H1 (cell line): Measurements from ENCODE around the gene TSPAN4. TPM values are rescaled to one million over a fixed set of nuclear protein-coding genes. Genes with fewer than 3 reads are reported as not detected.

ENCODE experiments used
- CTCF ChIA-PET: fragments of 300-600 bp; sonication (Branson Sonifier 250); formaldehyde crosslinking; loops from one replicate; lab custom pipeline; 2021; ENCODE audit not compliant: partially characterized antibody; lab: Charles Lee
- POLR2A ChIA-PET: fragments of 300-600 bp; sonication (Branson Sonifier 250); formaldehyde crosslinking; loops from one replicate; lab custom pipeline; 2021; ENCODE audit warnings: inconsistent platforms; ENCODE audit not compliant: partially characterized antibody; lab: Charles Lee
- DNase-seq, 2 experiments: peaks; one replicate each; pipeline versions ENCODE4 v3.0.0 to v3.0.0-alpha.2; 2010 to 2022; ENCODE audit warnings: low spot score in 2 of 2, low read depth in 1 of 2, mixed read lengths in 1 of 2
- FAIRE-seq: peaks from 2 replicates; lab custom pipeline; 2011; peaks lifted over from hg19 to GRCh38; lab: Jason Lieb, UNC
- H2AFZ ChIP-seq: 2 replicates; pipeline ENCODE4 v1.8.1; 2012; ENCODE audit warnings: low read length, inconsistent platforms
- H2AK5ac ChIP-seq: 2 replicates; pipeline ENCODE4 v1.6.1; 2013; ENCODE audit warnings: low read depth, low read length
- H2BK120ac ChIP-seq: replicated peaks from 2 replicates; pipeline ENCODE3; 2013; ENCODE audit warnings: low read depth, low read length, inconsistent platforms
- H2BK12ac ChIP-seq: 2 replicates; pipeline ENCODE4 v1.6.1; 2013; ENCODE audit warnings: low read depth, low read length
- H2BK15ac ChIP-seq: 2 replicates; pipeline ENCODE4 v1.6.1; 2013; ENCODE audit warnings: low read length
- H2BK20ac ChIP-seq: 2 replicates; pipeline ENCODE4 v1.6.1; 2013; ENCODE audit warnings: low read length
- H2BK5ac ChIP-seq: 2 replicates; pipeline ENCODE4 v1.6.1; 2013; ENCODE audit warnings: low read depth, low read length
- H3K14ac ChIP-seq: 2 replicates; pipeline ENCODE4 v1.6.1; 2013; ENCODE audit warnings: inconsistent platforms; ENCODE audit not compliant: insufficient read length
- H3K18ac ChIP-seq: 2 replicates; pipeline ENCODE4 v1.6.1; 2013; ENCODE audit warnings: low read length; ENCODE audit errors: extremely low read depth
- H3K23ac ChIP-seq: 2 replicates; pipeline ENCODE4 v1.6.1; 2013; ENCODE audit warnings: inconsistent platforms; ENCODE audit not compliant: insufficient read length
- H3K23me2 ChIP-seq: 2 replicates; pipeline ENCODE4 v1.6.1; 2013; ENCODE audit warnings: low read depth, low read length
- H3K27ac ChIP-seq: 2 replicates; pipeline ENCODE4 v1.6.1; 2011; ENCODE audit warnings: low read depth, low read length, inconsistent platforms
- H3K27me3 ChIP-seq, 4 experiments: replicated peaks in 1 of 4; 1 replicate in 1 of 4; 2 replicates in 3 of 4; pipeline versions ENCODE4 v1.6.1 to v1.8.1; 2011 to 2013; ENCODE audit warnings: low read length in 3 of 4, mild to moderate bottlenecking in 3 of 4, inconsistent platforms in 2 of 4, mixed read lengths in 2 of 4, moderate library complexity in 1 of 4; ENCODE audit not compliant: control insufficient read depth in 3 of 4, insufficient read depth in 3 of 4; ENCODE audit errors: extremely low read depth in 1 of 4
- H3K36me3 ChIP-seq, 4 experiments: 2 replicates each; pipeline versions ENCODE4 v1.6.1 to v1.8.1; 2011 to 2013; ENCODE audit warnings: mild to moderate bottlenecking in 4 of 4, low read length in 3 of 4, moderate library complexity in 2 of 4, control low read depth in 1 of 4, inconsistent platforms in 1 of 4; ENCODE audit not compliant: insufficient read depth in 4 of 4, control insufficient read depth in 2 of 4
- H3K4ac ChIP-seq: replicated peaks from 2 replicates; pipeline ENCODE3; 2013; ENCODE audit warnings: low read length, low read depth, mixed read lengths, inconsistent platforms; ENCODE audit not compliant: insufficient read length
- H3K4me1 ChIP-seq, 4 experiments: replicated peaks in 1 of 4; 1 replicate in 1 of 4; 2 replicates in 3 of 4; pipeline versions ENCODE4 v1.6.1 to v1.8.1; 2011 to 2013; ENCODE audit warnings: low read length in 3 of 4, inconsistent platforms in 2 of 4, mixed read lengths in 1 of 4; ENCODE audit not compliant: insufficient read depth in 4 of 4, control insufficient read depth in 3 of 4
- H3K4me2 ChIP-seq, 2 experiments: 2 replicates each; pipeline versions ENCODE4 v1.6.1 to v1.8.1; 2011 to 2013; ENCODE audit warnings: low read depth in 2 of 2, low read length in 2 of 2, control low read depth in 1 of 2, inconsistent platforms in 1 of 2, mild to moderate bottlenecking in 1 of 2; ENCODE audit not compliant: insufficient read depth in 1 of 2
- H3K4me3 ChIP-seq, 4 experiments: fragments of 200-600, 300-600 bp in 1 of 4; sonication (generic), shearing (Covaris generic), sonication (Bioruptor Twin) in 1 of 4; 2 replicates each; pipeline versions ENCODE4 v1.5.1 to v1.8.1; 2011 to 2016; ENCODE audit warnings: low read length in 4 of 4, low read depth in 3 of 4, control low read depth in 2 of 4, inconsistent platforms in 2 of 4, mild to moderate bottlenecking in 2 of 4, mixed read lengths in 1 of 4, moderate library complexity in 1 of 4; ENCODE audit not compliant: insufficient read depth in 2 of 4; ENCODE audit errors: extremely low read depth in 1 of 4
- H3K56ac ChIP-seq: replicated peaks from 2 replicates; pipeline ENCODE3; 2013; ENCODE audit warnings: low read depth, mild to moderate bottlenecking, mixed read lengths, low read length, inconsistent platforms; ENCODE audit not compliant: insufficient read length
- H3K79me1 ChIP-seq: 2 replicates; pipeline ENCODE4 v1.6.1; 2013; ENCODE audit warnings: low read depth, low read length, control low read depth
- H3K79me2 ChIP-seq, 2 experiments: 2 replicates each; pipeline versions ENCODE4 v1.6.1 to v1.8.1; 2012 to 2013; ENCODE audit warnings: low read length in 2 of 2, mild to moderate bottlenecking in 2 of 2, inconsistent platforms in 1 of 2; ENCODE audit not compliant: insufficient read depth in 2 of 2, control insufficient read depth in 1 of 2
- H3K9ac ChIP-seq, 4 experiments: replicated peaks in 1 of 4; 1 replicate in 1 of 4; 2 replicates in 3 of 4; pipeline versions ENCODE4 v1.6.1 to v1.8.1; 2011 to 2013; ENCODE audit warnings: low read depth in 3 of 4, low read length in 3 of 4, control low read depth in 2 of 4, mild to moderate bottlenecking in 2 of 4, moderate library complexity in 2 of 4, inconsistent platforms in 1 of 4; ENCODE audit errors: extremely low read depth in 1 of 4
- H3K9me3 ChIP-seq, 2 experiments: 2 replicates each; pipeline versions ENCODE4 v1.6.1 to v1.8.1; 2012 to 2013; ENCODE audit warnings: mild to moderate bottlenecking in 2 of 2, moderate library complexity in 2 of 2, control low read depth in 1 of 2, inconsistent platforms in 1 of 2, low read depth in 1 of 2, low read length in 1 of 2, mixed read lengths in 1 of 2; ENCODE audit not compliant: insufficient read depth in 2 of 2
- H4K20me1 ChIP-seq, 2 experiments: replicated peaks in 1 of 2; 2 replicates each; pipeline versions ENCODE3 to v1.8.1; 2011 to 2013; ENCODE audit warnings: inconsistent platforms in 2 of 2, low read length in 2 of 2, mild to moderate bottlenecking in 1 of 2; ENCODE audit not compliant: insufficient read depth in 2 of 2, control insufficient read depth in 1 of 2
- H4K5ac ChIP-seq: 2 replicates; pipeline ENCODE4 v1.6.1; 2013; ENCODE audit warnings: low read length, low read depth, mixed read lengths, inconsistent platforms; ENCODE audit not compliant: insufficient read length
- H4K8ac ChIP-seq: 2 replicates; pipeline ENCODE4 v1.8.0; 2013; ENCODE audit warnings: mild to moderate bottlenecking, moderate library complexity, low read length, inconsistent platforms; ENCODE audit not compliant: insufficient read depth; ENCODE audit errors: extremely low read depth
- H4K91ac ChIP-seq: replicated peaks from 2 replicates; pipeline ENCODE3; 2013; ENCODE audit warnings: low read length, mixed read lengths, inconsistent platforms; ENCODE audit not compliant: insufficient read length
- BRCA1 ChIP-seq: IDR thresholded peaks from 2 replicates; pipeline ENCODE4 v1.6.1; 2012; ENCODE audit warnings: low read depth, low read length, improper control_type of control experiment
- CBX8 ChIP-seq: fragments of 300-800, 300-1000 bp; sonication (generic); IDR thresholded peaks from 2 replicates; pipeline ENCODE4 v1.7.1; 2016; ENCODE audit warnings: low read depth, low read length, borderline replicate concordance
- E2F6 ChIP-seq: IDR thresholded peaks from 2 replicates; pipeline ENCODE4 v1.6.1; 2012; ENCODE audit warnings: inconsistent platforms
- EZH2 ChIP-seq: fragments of 200-600 bp; sonication (generic); IDR thresholded peaks from 2 replicates; pipeline ENCODE4 v1.7.1; 2012; ENCODE audit warnings: low read depth, mild to moderate bottlenecking, moderate library complexity, low read length, inconsistent platforms; ENCODE audit not compliant: severe bottlenecking
- FOSL1 ChIP-seq: IDR thresholded peaks from 2 replicates; pipeline ENCODE4 v1.6.1; 2011; ENCODE audit warnings: mild to moderate bottlenecking, low read depth, low read length, moderate library complexity; ENCODE audit not compliant: insufficient read depth
- KDM1A ChIP-seq: fragments of 200-600, 300-600 bp; sonication (generic); IDR thresholded peaks from 2 replicates; pipeline ENCODE4 v1.7.1; 2016; ENCODE audit warnings: mild to moderate bottlenecking, low read length, borderline replicate concordance
- RAD21 ChIP-seq, 2 experiments: IDR thresholded peaks in 1 of 2; conservative IDR thresholded peaks in 1 of 2; 2 replicates each; pipeline ENCODE4 v1.6.1; 2011; ENCODE audit warnings: low read depth in 2 of 2, low read length in 2 of 2, improper control_type of control experiment in 1 of 2, inconsistent platforms in 1 of 2, mild to moderate bottlenecking in 1 of 2, moderate library complexity in 1 of 2
- YY1 ChIP-seq: IDR thresholded peaks from 2 replicates; pipeline ENCODE4 v1.6.1; 2011; ENCODE audit warnings: low read depth, mild to moderate bottlenecking, low read length
- WGBS, 2 experiments: shearing (Covaris generic) in 1 of 2; methylation state at CpG; one replicate each; pipeline versions ENCODE4 v1.1.6 to v1.1.7; 2013 to 2015; ENCODE audit warnings: low lambda C conversion rate in 2 of 2, mixed read lengths in 2 of 2, inconsistent platforms in 1 of 2, low coverage in 1 of 2, missing lambda C conversion rate in 1 of 2; ENCODE audit not compliant: insufficient replicate concordance in 2 of 2, insufficient coverage in 1 of 2, insufficient read length in 1 of 2; ENCODE audit errors: extremely low coverage in 1 of 2, missing lambda C conversion rate in 1 of 2; 5-methylcytosine and 5-hydroxymethylcytosine counted together
- polyA plus RNA-seq, 7 experiments: library from polyadenylated mRNA; depleted of rRNA in 3 of 7; stranded (reverse) in 5 of 7; unstranded in 2 of 7; fragments of >200 nt in 5 of 7; fragments of 200-250 nt in 2 of 7; gene quantifications; 1 replicate in 5 of 7; 2 replicates in 1 of 7; 4 replicates in 1 of 7; pipeline versions ENCODE4 v1.2.1 to v1.2.3, GENCODE V29; 2011 to 2013; ENCODE audit warnings: missing spikeins in 2 of 7, mixed read lengths in 2 of 7
- total RNA-seq: library from RNA; stranded (reverse); fragmentation: NEBNext Ultra II Directional; extraction: Animal tissue kit (Norgen Biotek cat#: 25700); gene quantifications from 2 replicates; pipeline ENCODE4 v1.2.1, GENCODE V29; 2021

The TSPAN4 gene
- total and polyA plus RNA-seq, 2 of the 8 experiments (the other 6 are each of a cell fraction or from before 2014, with no cell fraction given): 74.1 to 145 TPM

GRCh38 chr11:910044-910588 lies 67.5 kb downstream of the TSPAN4 start:
- no peak overlapping the region for H2BK15ac ChIP-seq
- H3K23ac ChIP-seq: no peak overlapping the region
- CTCF ChIA-PET: interaction anchor here (0.6 to 1.7 kb wide), 12 partner anchors 10 to 85 kb away, joined by 3 to 12 read pairs (median 3); no protein-coding TSS in a partner anchor
- TF ChIP-seq EZH2: no peak
- no peak for TF ChIP-seq RAD21 (IDR thresholded peaks at IDR 0.05 in 1 of 2, conservative IDR thresholded peaks at IDR 0.05 in 1 of 2; ENCODE audit: low read depth in 2 of 2, low read length in 2 of 2)
- TF ChIP-seq BRCA1: no peak
- TF ChIP-seq KDM1A: no peak
- TF ChIP-seq YY1: no peak
- TF ChIP-seq E2F6: no peak
- no peak for TF ChIP-seq CBX8
- no peak for TF ChIP-seq FOSL1
- TF ChIP-seq, all 59 proteins: peak for 0
- H3K79me2 ChIP-seq: peaks cover 0 to 36% of the 10 kb centered on the region in 2 experiments; a peak in 3 of 4 replicates
- no peaks in the 10 kb centered on the region for H3K36me3 ChIP-seq
- H3K79me1 ChIP-seq: peaks cover 22% of the 10 kb centered on the region
- no peak for DNase-seq
- peak overlapping the region; percentile 74 to 77 for H3K4me2 ChIP-seq
- FAIRE-seq: no peak
- peak overlapping the region; percentile 46 for H4K8ac ChIP-seq
- WGBS, 2 experiments: 9% methylated on average over 32 of the region's 38 CpGs; no CpG with 5 or more reads in 1 of the 2 experiments
- H3K9ac ChIP-seq: peak overlapping the region; percentile 43 to 84 (median 67); a peak in 6 of 7 replicates
- H2BK20ac ChIP-seq: no peak overlapping the region
- POLR2A ChIA-PET: interaction anchor here (0.5 to 1.8 kb wide), 13 partner anchors 12 to 164 kb away, joined by 3 to 7 read pairs (median 3); partner anchors contain the start of gene TSPAN4
- 0 out of 2 replicates have a peak overlapping the region, but pooled peaks have one; percentile 9 for H2BK12ac ChIP-seq
- H2BK120ac ChIP-seq: no peak overlapping the region
- H3K14ac ChIP-seq: no peak overlapping the region
- H2BK5ac ChIP-seq: peak overlapping the region; percentile 85; the same call in 1 of the 2 replicates
- peak overlapping the region; percentile 91 for H3K4ac ChIP-seq
- no peak overlapping the region; the same call in none of the 2 replicates for H3K18ac ChIP-seq
- H3K27me3 ChIP-seq: no peaks in the 10 kb centered on the region
- H4K5ac ChIP-seq: peak overlapping the region; percentile 15
- H3K27ac ChIP-seq: no peak overlapping the region
- H3K4me1 ChIP-seq: peaks cover 0 to 14% (median 6%) of the 10 kb centered on the region in 4 experiments; a peak in 6 of 7 replicates
- H3K23me2 ChIP-seq: peaks cover 15% of the 10 kb centered on the region
- no peaks in the 10 kb centered on the region for H3K9me3 ChIP-seq
- peak overlapping the region; percentile 84 for H4K91ac ChIP-seq
- peak overlapping the region; percentile 53 for H3K56ac ChIP-seq
- H2AK5ac ChIP-seq: no peak overlapping the region
- no peak overlapping the region for H2AFZ ChIP-seq
- peaks cover 0 to 5% of the 10 kb centered on the region in 2 experiments for H4K20me1 ChIP-seq
- peak overlapping the region; percentile 69 to 97 (median 79) for H3K4me3 ChIP-seq
